GM19455 (cell line): ENCODE data around the gene TP53RK.

ENCODE experiments used
- ATAC-seq: cut with Tn5 transposase; IDR thresholded peaks from one replicate; pipeline ENCODE4 v1.9.1; 2021; ENCODE audit not compliant: unreplicated experiment

The TP53RK gene

GRCh38 chr20:46708172-46708860, 19.1 kb upstream of the TP53RK start:
- no peak for ATAC-seq

GRCh38 chr20:46706242-46706641, 17.0 kb upstream of the TP53RK start:
- ATAC-seq, result no peak

- no peak for ATAC-seq
Observed at GRCh38 chr20:46705378-46705729, 16.1 kb upstream of the TP53RK start.

- ATAC-seq, result no peak
Observed at GRCh38 chr20:46704714-46705377, 15.6 kb upstream of the TP53RK start.

GRCh38 chr20:46703435-46703834, 14.2 kb upstream of the TP53RK start:
- ATAC-seq, result no peak

GRCh38 chr20:46702447-46703203, 13.4 kb upstream of the TP53RK start:
- ATAC-seq, result no peak

- no peak for ATAC-seq
Observed at GRCh38 chr20:46701986-46702385, 12.7 kb upstream of the TP53RK start.

GRCh38 chr20:46701556-46701955, 12.3 kb upstream of the TP53RK start:
- ATAC-seq, result no peak

- ATAC-seq, result no peak
Observed at GRCh38 chr20:46701057-46701456, 11.8 kb upstream of the TP53RK start.

GRCh38 chr20:46700481-46700880, 11.2 kb upstream of the TP53RK start:
- no peak for ATAC-seq

GRCh38 chr20:46699651-46700359, 10.6 kb upstream of the TP53RK start:
- ATAC-seq, result no peak

- ATAC-seq, result no peak
Observed at GRCh38 chr20:46698788-46699187, 9.5 kb upstream of the TP53RK start.

GRCh38 chr20:46696791-46697279, 7.6 kb upstream of the TP53RK start:
- no peak for ATAC-seq

GRCh38 chr20:46695892-46696291, 6.6 kb upstream of the TP53RK start:
- no peak for ATAC-seq

- no peak for ATAC-seq
Observed at GRCh38 chr20:46694484-46694883, 5.2 kb upstream of the TP53RK start.

- ATAC-seq, result no peak
Observed at GRCh38 chr20:46691196-46691595, 2.0 kb upstream of the TP53RK start.

GRCh38 chr20:46690219-46691106, 1.2 kb upstream of the TP53RK start:
- no peak for ATAC-seq

GRCh38 chr20:46689754-46690085, 476 bp upstream of the TP53RK start:
- no peak for ATAC-seq

GRCh38 chr20:46688151-46689081, 828 bp downstream of the TP53RK start:
- no peak for ATAC-seq
